Mesangial cell (primary cell): ENCODE measurements around the gene FBLN2. TPM values are rescaled to one million over a fixed set of nuclear protein-coding genes. Genes with fewer than 3 reads are reported as not detected.

Experiments
- total RNA-seq: library from RNA; depleted of rRNA; stranded (reverse); fragments of >200 nt; gene quantifications from 2 replicates; pipeline ENCODE4 v1.2.3, GENCODE V29; 2015

FBLN2 gene
- total RNA-seq: 5.9 and 24.3 TPM in 2 replicates

DNA sequence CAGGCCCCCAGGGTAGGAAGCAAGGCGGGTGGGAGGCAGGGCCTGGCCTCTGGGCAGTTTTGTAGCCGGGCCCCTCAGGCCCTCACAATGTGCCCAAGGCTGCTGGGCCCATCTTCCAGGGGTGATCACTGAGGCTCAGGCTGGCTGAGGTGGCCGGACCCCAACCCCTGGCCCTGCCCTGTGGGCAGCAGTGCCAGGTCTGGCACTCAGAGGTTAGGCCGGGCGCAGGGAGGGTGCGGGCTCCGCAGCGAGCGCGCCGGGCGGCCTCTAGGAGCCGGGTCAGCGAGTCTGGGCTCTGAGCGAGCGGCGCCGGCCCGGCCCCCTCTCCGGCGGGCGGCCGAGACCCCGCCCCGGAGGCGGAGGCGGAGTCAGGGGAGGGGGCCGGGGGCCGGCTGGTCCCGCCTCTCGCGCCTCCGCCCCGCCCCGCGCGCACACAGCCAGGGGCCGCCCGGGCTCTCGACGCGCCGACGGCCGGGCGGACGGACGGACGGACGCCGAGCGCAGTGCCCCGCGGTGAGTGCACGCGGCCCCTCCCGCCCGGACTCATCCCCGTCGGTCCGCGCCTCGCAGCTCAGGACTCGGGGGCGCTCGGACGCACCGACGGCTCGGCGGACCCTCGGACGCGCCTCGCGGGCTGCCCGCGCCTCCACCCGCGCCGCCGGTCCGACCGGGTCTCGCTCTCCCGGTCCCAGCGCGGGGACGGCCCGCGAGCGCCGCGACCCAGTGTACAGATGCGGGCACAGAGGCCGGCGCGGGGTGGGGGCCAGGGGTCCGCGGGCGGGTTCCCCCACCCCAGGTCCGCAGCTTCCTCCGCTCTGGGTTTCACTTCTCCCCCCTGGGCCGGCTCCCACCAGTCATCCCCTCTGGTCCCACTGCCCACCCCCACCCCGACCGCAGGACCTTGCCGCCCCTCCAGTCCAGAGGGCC, at the start of gene FBLN2:
FBLN2 (plus strand) TSS at position 430 of the 927 bp plus-strand sequence. CDS start 21,231 bp downstream, outside the sequence.

Other genes with a start within 250 kb of the FBLN2 start
- gene NUP210, start 128.8 kb upstream of the FBLN2 start, total RNA-seq: 27.4 and 31.4 TPM in 2 replicates
- 7.0 and 27.0 TPM in 2 replicates for gene HDAC11, start 68.8 kb upstream of the FBLN2 start, total RNA-seq